Fibroblast of the aortic adventitia (primary cell): ENCODE data around the gene EXOG. TPM values are rescaled to one million over a fixed set of nuclear protein-coding genes. Genes with fewer than 3 reads are reported as not detected.

ENCODE experiments used
- DNase-seq: peaks from one replicate; pipeline ENCODE4 v3.0.0-alpha.2; 2010; ENCODE audit warnings: low read depth
- H3K4me3 ChIP-seq: 2 replicates; pipeline ENCODE4 v1.5.1; 2011; ENCODE audit warnings: low read depth, mild to moderate bottlenecking, control low read depth, low read length, moderate library complexity
- CTCF ChIP-seq: IDR thresholded peaks from 2 replicates; pipeline ENCODE4 v1.5.1; 2011; ENCODE audit warnings: mild to moderate bottlenecking, low read length, control low read depth, inconsistent platforms; ENCODE audit not compliant: insufficient read depth
- total RNA-seq: library from RNA; depleted of rRNA; stranded (reverse); fragments of >200 nt; gene quantifications from 2 replicates; pipeline ENCODE4 v1.2.3, GENCODE V29; 2012; ENCODE audit warnings: low replicate concordance

EXOG gene
- total RNA-seq, 1 donor, result 14.4 TPM

GRCh38 chr3:38454884-38455638, 41.1 kb upstream of the EXOG start:
- TF ChIP-seq CTCF, result no peak
- H3K4me3 ChIP-seq, result peak overlapping the region; percentile 69
- no peak for DNase-seq

GRCh38 chr3:38455639-38456430, 40.3 kb upstream of the EXOG start:
- DNase-seq, result no peak
- peak overlapping the region; percentile 69 for H3K4me3 ChIP-seq
- no peak for TF ChIP-seq CTCF

GRCh38 chr3:38457111-38458003, 38.8 kb upstream of the EXOG start:
- H3K4me3 ChIP-seq, result no peak overlapping the region
- DNase-seq, result no peak
- no peak for TF ChIP-seq CTCF

GRCh38 chr3:38458796-38459498, 37.2 kb upstream of the EXOG start:
- peak; percentile 29 for DNase-seq
- H3K4me3 ChIP-seq, result no peak overlapping the region

GRCh38 chr3:38459499-38460048, 36.6 kb upstream of the EXOG start:
- DNase-seq, result no peak
- TF ChIP-seq CTCF, result no peak
- no peak overlapping the region for H3K4me3 ChIP-seq

More at GRCh38 chr3:38458796-38459498, 37.2 kb upstream of the EXOG start:
- no peak for TF ChIP-seq CTCF
